GM19463 (cell line): ENCODE data around the gene UBXN4.
"Not testable (repeated sequence)": the region's sequence is repeated elsewhere in the genome, so short reads cannot be mapped to it uniquely, and the experiment has no call there.

Experiments
- ATAC-seq: cut with Tn5 transposase; IDR thresholded peaks from one replicate; pipeline ENCODE4 v1.9.1; 2021; ENCODE audit warnings: mild to moderate bottlenecking, moderate library complexity; ENCODE audit not compliant: unreplicated experiment

Gene UBXN4, protein sequence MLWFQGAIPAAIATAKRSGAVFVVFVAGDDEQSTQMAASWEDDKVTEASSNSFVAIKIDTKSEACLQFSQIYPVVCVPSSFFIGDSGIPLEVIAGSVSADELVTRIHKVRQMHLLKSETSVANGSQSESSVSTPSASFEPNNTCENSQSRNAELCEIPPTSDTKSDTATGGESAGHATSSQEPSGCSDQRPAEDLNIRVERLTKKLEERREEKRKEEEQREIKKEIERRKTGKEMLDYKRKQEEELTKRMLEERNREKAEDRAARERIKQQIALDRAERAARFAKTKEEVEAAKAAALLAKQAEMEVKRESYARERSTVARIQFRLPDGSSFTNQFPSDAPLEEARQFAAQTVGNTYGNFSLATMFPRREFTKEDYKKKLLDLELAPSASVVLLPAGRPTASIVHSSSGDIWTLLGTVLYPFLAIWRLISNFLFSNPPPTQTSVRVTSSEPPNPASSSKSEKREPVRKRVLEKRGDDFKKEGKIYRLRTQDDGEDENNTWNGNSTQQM

DNA sequence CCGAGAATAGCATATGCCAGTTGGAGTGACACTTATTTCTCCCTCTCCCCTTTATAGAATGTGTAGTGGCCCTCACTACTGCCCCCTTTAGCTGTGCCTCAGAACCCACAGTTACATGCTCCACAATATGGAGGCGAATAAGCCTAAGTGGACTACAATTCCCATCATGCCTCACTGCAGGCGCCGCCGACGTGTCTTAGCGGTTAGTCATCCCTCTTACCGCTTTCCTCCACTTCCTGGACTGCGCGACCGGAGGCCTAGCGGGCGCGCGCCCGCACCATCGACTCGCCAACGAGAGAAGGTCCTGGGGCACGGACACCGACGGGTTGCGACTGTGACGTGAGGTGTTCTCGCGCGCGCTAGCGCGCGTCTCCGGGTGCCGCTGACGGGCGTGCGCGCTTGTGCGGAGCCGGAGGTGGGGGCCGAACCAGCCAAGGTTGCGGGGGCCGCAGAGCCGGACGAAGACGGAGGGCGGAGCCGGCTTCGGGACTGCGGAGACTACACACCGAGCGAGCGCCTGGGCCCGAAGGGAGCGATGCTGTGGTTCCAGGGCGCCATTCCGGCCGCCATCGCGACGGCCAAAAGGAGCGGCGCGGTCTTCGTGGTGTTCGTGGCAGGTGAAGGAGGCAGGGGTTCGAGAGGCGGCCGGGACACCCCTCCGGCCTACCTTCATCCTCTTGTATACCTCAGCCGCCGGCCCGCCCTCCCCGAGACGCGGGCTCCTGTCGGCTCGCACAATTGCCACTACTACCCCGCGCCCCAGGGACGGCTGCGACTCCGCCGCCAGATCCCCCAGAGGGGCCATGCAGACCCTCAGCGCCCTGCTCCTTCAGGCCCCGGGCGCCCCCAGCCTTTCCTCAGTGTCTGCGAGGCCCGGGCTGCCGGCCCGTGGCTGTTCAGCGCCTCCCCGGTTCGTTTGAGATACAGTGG, at the start of gene UBXN4:
TSS of gene UBXN4 (plus strand) at position 461 of the 930 bp plus-strand sequence. CDS start at position 536, 75 bp downstream.
- peak; percentile 89 for ATAC-seq

DNA sequence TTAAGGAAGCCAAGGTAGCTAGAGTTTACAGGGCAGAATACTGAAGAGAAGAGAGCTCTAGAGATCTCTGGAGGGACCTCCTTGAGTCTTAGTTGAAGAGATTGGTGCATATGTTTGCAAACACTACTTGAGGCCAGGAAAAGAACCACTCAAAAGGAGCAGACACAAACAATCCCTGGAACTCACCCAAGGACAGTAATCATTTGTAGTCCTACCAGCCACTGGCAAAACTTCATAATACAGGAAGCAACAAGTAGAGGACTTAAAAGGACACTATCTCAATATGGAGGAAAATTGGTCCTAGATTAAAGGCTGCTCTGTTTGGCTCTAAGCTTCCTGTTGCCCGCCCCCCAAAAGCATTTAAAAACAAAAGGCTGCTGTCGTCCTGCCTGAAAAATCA, 46.9 kb upstream of the UBXN4 start:
- ATAC-seq: no peak

DNA sequence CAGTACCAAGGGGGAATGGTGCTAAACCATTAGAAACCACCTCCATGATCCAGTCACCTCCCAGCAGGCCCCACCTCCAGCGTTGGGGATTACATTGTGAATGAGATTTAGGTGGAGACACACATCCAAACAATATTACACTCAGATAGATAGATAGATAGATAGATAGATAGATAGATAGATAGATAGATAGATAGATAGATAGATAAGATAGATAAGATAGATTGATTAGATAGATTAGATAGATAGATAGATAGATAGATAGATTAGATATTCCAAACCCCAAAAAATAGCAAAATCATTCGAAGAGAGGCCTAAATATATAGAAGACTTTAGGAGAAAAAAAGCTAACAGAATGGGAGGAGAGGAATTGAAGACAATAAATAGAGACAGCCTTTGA, 42.8 kb upstream of the UBXN4 start:
- ATAC-seq: no peak

DNA sequence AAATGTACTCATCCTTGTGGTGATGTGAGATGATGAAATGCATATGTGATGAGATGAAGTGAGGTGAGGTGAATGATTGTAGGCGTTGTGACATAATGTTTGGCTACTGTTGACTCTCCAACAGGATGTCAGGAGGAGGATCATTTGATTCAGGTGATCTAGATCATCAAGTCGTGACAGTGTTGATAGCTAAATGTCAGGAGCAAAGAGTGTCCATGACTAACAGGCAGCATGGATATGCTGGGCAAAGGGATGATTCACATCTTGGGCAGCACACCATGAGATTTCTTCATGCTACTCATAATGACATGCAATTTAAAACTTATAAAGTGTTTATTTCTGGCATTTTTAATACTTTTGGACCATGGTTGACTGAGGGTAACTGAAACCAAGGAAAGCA, 40.2 kb upstream of the UBXN4 start:
- no peak for ATAC-seq

DNA sequence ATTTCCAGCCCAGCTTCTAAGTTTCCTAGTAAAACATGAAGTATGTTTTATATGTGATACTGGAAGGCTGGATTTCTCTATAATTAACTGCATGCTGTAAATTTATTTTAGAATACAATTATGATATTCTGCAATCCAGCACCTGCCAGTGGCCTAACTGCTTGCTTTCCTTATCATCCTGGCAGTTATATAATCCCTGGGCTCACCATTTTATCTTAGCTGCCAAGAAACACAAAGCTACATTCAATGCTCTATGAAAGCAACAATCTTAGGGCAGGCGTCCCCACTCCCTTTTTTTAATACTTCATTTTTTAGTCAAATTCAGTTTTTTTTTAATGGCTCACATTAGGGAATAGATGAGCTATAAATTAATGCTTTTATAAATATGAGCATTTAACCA, 38.4 kb upstream of the UBXN4 start:
- ATAC-seq: no peak

DNA sequence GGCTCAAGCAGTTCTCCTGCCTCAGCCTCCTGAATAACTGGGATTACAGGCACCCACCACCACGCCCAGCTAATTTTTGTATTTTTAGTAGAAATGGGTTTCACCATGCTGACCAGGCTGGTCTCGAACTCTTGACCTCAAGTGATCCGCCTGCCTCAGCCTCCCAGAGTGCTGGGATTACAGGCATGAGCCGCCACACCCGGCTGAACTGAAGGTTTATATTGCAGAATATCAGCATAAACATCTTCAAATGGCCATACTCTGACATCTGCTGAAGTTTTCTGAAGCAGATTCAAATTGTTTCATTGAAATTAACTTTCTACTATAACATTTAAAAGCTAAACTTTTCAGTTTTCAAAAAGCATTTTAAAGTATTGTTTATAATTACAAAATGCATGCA, 37.6 kb upstream of the UBXN4 start:
- ATAC-seq: not testable (repeated sequence)

DNA sequence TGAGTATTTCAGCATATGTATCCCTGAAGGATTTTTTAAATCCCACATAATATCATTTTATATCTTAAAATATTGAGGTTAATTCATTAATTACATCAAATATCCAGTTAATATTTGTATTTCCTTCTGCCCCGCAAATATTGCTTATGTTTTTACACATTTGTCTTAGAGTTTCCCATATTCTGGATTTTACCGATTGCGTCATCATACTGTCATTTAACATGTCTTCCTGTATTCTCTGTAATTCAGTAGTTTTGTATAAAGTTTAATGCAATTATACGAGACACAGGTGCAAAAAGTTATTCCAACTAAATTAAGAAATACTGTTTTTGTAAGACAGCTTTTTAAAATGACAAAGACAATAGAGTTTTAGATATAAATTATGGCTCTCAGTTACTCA, 33.5 kb upstream of the UBXN4 start:
- ATAC-seq: no peak

DNA sequence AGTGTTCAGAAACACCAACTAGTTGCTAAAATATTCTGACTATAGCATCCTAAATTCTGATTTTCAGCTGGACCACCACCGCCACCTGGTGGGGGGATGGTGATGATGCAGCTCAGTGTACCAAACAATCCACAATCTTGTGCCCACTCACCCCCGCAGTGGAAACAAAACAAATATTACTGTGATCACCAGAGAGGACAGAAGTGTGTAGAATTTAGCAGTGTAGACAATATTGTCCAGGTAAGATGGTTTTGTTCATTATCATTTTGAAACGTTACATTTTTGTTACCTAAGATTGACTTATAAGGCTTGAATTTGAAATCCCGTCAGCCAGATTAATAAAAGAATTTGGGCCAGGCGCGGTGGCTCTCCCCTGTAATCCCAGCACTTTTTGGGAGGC, 31.7 kb upstream of the UBXN4 start:
- peak; percentile 62 for ATAC-seq

DNA sequence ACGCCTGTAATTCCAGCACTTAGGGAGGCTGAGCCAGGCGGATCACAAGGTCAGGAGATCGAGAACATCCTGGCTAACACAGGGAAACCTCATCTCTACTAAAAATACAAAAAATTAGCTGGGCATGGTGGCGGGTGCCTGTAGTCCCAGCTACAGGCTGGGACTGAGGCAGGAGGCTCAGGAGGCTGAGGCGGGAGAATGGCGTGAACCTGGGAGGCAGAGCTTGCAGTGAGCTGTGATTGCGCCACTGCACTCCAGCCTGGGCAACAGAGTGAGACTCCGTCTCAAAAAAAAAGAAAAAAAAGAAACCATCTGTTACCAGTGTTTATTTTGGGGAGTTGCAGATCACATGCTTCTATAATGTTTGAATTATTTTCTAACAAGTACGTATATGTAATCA, 26.6 kb upstream of the UBXN4 start:
- not testable (repeated sequence) for ATAC-seq

DNA sequence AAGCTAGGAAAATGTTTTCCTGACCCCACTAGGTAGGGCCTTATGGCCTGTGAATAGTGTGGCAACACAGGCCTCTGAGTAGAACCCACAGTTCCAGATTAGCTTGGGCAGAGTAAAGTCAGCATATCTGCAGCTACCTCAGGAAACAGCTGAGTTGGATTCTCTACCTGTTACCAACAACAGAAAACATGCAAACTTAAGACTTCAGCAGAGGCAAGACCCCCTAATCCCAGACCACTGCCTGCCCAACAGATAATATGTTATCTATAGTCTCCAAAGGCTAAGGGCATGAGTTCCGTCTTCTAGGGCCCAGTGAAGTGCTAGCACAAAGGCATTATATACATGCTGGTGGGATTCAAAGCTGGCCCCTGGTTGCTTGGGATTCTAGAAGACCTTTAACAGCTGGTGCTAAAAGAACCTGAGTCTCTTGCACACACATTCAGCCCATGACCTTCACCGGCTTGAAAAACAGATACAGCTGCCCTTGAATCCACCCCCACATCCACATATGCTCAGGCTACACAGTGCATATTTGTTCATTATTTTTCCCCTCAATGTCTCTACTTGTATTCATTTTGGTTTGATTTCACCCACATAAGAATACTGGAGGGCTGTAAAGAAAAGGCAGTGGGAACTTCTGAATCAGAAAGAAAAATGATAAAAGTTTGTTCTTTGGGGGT, 13.5 kb upstream of the UBXN4 start:
- no peak for ATAC-seq

DNA sequence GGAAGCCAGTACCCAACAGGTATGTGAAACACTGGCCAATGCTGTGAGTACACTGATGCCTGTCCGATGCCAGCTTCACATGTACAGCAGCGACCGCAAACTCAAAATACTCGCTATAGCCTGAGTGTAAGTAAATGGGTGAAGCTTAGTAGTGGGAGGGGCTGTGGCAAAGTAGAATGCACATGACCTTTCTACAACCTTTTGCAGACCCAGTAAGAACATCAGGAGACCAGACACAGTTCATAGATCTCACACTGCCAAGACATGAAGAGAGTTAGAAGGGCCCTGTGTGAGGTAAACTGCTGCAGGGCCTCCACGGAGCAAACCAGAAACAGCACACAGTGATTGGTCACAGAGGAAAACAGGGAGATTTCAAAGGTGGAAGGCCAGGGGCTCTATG, 9.1 kb upstream of the UBXN4 start:
- ATAC-seq: no peak

DNA sequence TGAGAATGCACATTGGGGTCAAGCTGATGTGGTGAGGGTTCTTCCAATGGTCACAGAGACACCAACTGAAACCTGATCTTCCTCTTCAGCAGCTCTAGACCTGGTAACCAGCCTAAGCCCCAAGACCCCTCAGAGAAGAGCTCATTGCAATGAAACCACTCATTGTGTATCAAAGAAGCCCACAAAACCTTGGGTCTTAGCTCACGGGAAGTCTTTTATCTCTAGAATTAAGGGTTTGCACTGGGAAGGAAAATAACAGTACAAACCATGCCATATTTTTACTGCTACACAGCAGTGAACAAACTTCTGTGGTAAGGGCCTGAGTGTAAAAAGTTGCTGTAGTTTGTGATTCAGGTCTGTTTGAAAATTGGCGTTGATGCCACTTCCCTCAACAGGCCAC, 8.6 kb upstream of the UBXN4 start:
- no peak for ATAC-seq

DNA sequence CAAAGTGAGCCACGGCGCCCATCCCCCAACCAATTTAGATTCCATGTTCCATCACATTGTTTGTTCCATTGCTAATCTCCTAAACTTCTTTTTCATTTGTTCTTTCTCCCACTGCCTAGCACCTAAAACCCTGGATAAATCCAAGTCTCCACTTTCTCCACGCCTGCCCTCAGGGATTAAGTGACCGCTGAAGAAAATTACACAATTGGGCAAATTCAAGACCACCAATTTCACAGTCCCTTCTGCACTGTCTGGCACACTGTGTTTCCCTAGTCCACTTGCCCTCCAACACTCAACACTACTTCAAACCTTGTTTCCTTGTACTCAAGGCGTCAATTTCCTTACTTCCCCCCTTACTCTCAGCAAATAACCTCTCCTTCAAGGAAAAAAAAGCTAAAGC, 5.1 kb upstream of the UBXN4 start:
- no peak for ATAC-seq

DNA sequence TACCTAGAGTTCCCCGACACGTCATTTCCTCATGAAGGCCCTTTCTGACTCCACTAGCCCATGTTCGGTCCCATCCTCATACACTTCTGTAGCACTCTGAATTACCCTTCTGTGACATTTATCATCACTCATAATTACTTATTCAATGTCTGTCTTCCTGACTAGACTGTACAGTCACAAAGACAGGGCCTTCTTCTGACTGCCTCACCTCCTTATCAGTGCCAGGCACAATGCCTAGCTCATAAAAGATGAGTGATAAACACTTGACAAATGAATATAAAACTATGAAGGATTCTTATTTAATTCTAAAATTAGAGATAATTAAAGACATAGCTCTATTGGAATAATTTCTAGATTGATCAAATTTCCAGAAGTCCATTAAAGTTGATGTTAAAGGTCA, 1.4 kb upstream of the UBXN4 start:
- no peak for ATAC-seq

DNA sequence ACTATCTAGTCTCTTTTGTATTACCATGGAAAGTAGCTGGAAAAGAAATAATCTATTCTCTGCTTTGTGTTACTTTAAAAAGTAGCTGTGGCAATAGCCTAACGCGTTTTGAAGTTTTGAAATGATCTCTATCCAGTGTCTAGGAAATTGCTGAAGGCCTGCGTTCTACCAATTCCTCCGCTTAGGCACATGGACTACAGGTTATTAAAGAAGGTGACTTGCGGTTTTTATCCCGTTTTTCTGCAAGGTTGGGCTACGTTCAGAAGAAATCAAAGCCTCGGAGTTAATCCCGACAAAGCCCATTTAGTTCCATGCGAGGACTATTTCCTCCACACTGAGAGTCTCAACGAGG, 636 bp upstream of the UBXN4 start:
- no peak for ATAC-seq

DNA sequence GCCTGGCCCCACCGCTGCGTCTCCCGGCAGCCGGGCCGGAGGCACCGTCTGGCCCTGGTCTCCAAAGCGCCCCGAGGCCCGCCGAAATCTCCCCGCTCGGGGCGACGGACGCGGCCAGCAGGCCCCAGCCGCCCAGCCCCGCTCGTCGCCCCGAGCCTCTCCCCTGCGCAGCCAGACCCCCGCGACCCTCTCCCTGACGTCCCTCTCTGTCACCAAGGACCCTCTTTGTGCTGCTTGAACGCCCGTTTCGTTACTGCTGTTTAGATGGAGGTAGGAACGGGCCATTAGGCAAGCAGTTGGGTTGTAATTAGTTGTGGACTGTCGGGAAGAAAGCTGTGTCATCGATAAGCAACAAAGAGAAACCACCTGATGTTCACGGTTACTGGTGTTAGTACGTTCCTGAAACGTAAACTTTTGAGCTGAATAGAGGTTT, 686 bp downstream of the UBXN4 start:
- ATAC-seq: peak; percentile 15

DNA sequence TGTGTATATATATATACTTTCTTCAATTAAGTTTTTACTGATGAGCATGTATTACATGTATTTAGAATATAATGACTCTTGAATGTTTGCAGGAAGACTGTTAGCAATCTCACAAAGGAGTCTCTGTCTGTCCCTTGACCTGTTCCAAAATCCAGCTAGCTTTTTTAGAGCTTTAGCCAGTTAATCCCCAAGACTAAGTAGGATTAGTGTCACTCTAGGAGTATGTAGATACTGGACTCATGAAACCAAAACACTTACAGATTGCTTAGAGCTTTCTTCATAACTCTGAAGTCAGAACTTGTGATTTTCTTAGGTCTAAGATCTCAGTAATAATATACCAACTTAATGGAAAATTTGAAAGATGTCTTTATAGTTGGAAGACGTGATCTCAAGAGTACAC, 2.2 kb downstream of the UBXN4 start:
- ATAC-seq: no peak

DNA sequence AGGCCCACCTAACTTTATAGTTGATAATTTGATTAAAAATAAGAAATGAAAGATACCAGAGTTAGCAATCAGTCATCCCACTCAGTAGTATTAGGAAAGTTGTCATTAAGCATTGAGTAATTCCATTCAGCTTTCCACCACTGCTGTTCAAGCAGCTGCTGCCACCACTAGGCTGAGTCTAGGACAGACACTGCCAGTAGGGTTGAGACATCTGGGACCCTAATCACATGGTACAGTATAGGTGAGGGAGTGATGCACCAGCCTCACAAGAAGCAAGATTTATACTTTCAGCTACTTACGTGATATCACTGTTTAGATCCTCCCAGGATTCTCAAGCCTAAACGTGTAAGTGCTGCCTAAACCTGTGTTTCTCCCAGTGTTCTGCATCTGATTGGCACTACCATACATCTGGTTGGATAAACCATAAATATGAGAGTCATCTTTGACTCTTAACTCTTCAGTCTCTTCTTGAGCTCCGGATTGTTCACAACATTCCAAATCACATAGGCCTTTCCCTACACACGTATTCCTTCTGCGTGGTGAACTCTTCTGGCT, 3.2 kb downstream of the UBXN4 start:
- no peak for ATAC-seq

DNA sequence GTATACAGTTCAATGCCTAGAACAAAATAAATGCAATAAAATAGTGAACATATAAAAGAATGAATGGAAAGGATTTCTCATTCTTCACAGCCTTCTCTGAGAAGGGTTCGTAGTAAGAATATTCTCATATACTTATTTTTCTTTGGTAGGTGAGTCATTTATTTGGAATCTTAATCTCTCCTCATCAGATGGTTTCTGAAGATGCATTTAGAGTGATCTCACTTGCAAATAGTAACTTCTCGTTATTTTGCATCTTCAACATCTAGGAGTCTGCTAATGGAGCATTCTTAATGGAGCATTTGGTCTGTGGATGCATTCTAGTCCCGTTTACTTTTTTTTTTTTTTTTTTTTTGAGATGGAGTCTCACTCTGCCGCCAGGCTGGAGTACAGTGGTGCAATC, 3.9 kb downstream of the UBXN4 start:
- no peak for ATAC-seq

DNA sequence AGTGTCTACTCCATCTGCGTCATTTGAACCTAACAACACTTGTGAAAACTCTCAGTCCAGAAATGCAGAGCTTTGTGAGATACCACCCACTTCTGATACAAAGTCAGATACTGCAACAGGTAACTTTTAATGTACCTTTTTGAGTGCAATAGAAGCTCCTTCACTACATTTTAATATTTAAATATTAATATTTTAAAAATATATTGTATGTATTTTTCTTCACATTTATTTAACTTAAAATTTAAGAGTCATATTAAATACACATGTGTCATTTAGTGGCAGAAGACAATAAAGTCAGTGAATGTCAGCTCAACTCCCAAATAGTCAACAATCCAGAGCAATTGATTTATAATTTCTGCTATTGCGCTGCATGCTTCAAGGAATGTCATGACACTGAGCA, 13.9 kb downstream of the UBXN4 start:
- no peak for ATAC-seq

DNA sequence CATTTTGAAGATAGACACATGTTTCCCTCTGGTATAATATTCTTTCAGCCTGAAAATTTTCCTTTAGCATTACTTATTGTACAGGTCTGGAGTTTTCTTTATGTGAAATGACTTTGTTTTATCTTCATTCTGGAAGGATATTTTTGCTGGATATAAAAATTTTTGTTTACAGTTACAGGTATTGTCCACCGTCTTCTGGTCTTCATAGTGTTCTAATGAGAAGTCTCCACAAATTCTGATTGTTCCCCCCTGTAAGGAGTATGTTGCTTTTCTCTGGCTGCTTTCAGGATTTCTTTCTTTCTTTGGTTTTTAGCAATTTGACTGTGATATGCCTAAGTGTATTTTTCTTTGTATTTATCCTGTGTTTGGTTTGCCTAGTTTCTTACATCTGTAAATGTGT, 15.0 kb downstream of the UBXN4 start:
- no peak for ATAC-seq
